Activated gamma-delta T cell (primary cell): ENCODE data around the gene HOXB3.

Experiments
- DNase-seq: peaks from one replicate; lab custom pipeline; 2025; lab: John Stamatoyannopoulos, UW

Gene HOXB3

GRCh38 chr17:48500435-48501426 is 89.3 kb downstream of the HOXB3 start:
- DNase-seq: no peak

GRCh38 chr17:48499735-48500434 is 90.2 kb downstream of the HOXB3 start:
- DNase-seq: no peak

GRCh38 chr17:48499248-48499647 is 90.8 kb downstream of the HOXB3 start:
- no peak for DNase-seq
